IPS-NIHi11 (cell line): Measurements from ENCODE around the gene UBTD1.
"Not testable (repeated sequence)": the region's sequence is repeated elsewhere in the genome, so short reads cannot be mapped to it uniquely, and the experiment has no call there.

Experiments used
- DNase-seq: peaks from one replicate; pipeline ENCODE4 v3.0.0; 2012; ENCODE audit warnings: mixed read lengths, low spot score

Gene UBTD1

DNA sequence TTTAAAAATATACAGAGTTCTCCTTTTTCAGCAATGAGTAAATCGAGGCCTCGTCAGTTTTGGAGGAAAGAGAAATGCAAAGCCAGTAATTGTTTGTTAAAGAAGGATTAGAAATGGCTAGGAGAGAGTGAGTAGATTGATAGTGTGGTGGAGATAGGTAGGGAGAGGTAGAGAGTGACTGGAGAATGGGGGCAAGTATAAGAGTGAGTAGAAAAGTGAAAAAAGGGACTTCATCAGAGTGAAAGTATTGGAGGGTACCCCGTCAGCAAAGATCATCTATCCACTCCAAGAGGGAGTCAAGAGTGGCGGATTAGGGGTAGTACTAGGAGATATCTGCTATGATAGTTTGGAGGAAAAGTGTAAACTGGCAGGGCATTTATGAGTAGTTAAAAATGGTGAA lies 64.6 kb downstream of the UBTD1 start:
- no peak for DNase-seq

- DNase-seq = no peak
Observed at GRCh38 chr10:97564776-97565175, 66.1 kb downstream of the UBTD1 start.

DNA sequence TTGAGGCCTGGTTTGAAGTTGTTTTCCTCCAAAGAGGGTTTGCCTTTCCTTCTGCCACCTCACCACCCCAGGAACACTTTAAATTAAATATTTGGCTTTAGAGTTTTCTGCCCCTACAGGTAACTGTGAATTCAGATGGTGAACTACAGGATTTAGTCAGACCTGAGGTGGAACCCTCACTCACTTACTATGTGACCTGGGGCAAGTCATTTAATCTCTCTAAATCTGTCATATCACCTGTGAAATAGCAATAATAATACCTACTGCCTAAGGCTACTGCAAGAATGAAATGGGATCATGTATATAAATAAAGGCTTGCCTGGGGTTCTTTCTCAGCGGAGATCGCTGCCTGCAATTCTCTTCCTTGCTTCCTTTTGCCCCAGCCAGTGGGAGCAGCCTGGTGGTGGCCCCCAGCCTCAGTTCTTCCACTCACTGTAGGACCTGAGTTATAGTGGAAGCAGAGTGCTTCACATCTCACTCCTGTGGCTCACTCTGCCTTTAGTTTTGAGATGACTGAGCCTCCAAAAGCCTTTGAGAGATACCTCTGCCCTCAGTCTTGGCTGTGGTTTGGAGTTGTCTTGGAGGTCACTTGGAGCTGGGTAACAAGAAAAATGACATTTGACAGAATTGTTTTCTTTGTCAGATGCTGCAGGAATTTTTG lies 67.7 kb downstream of the UBTD1 start:
- DNase-seq = no peak

DNA sequence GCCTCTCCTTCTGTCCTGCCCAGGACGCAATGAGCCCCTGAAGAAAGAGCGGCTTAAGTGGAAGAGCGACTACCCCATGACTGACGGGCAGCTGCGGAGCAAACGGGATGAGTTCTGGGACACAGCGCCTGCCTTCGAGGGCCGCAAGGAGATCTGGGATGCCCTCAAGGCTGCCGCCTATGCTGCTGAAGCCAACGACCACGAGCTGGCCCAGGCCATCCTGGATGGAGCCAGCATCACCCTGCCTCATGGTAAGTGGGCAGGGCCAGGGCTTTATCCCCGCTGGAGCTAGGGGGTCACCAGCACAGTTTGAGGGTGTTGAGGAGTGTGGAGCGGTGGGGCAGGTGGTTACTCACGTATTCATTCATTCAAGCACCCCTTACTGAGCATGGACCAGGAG lies 69.2 kb downstream of the UBTD1 start:
- DNase-seq = no peak

DNA sequence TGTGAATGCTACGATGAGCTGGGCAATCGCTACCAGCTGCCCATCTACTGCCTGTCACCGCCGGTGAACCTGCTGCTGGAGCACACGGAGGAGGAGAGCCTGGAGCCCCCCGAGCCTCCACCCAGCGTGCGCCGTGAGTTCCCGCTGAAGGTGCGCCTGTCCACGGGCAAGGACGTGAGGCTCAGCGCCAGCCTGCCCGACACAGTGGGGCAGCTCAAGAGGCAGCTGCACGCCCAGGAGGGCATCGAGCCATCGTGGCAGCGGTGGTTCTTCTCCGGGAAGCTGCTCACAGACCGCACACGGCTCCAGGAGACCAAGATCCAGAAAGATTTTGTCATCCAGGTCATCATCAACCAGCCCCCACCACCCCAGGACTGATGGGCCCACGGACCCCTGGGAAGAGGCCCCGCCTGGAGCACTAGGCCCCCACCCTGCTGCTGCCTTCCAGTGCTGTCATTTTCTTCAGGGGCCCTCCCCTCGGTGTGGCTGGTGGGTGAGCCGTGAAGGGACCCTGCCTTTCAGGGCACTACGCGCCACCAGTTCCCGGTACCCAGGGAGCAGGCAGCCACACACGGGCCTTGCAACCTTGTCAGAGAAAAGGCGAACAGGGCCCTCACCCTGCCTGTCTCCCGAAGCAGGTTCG lies 71.5 kb downstream of the UBTD1 start:
- DNase-seq = no peak

DNA sequence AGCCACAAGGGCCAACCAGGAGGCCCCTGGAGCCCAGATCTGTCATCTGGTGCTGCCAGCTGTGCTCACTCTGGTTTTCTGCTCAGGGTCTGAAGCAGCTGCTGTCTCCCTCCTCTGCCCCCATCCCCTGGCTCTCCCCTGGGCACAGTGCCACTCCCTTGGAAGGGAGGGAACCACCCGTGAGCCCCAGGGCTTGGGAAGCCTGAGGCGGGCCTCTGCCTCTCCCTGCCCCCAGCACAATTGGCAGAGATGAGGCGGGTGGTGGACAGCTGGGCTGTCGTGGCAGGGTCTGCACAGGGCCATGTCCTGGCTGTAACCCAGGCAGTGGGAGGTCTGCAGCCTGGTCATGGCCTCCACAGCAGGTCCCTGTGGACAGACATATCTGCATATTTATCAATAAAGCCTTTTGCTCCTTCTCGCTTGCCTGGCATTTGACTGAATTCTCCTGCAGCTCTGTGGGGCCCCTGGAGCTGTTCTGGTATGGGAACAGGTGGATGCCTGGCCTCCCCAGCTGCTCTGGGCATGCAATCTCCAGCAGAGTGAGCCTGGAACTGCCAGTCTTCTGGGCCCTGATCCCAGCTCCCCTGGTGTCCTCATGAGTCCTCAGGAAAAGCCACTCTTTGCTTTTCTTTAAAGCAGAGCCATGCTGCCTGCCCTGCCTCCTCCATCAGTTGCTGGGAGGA lies 72.2 kb downstream of the UBTD1 start:
- no peak for DNase-seq

DNA sequence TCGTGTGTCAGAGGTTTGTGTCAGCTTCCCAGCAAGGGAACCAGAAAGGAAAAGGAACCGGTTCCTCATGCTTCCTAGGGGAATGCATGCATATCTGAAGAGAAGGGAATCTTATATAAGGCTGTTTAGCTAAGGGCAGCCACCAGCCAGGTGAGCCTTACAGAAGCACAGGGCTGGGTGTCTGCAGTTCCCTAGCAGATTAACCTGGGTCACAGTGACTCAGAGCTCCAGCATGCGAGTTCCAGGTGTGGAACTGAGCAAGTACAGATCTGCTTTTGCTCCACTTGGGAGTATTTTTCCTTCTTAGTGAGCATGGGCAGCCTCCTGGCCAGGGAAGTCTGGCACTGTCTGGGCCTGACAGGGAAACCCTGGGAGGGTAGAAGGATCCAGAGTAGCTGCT lies 72.9 kb downstream of the UBTD1 start:
- no peak for DNase-seq

DNA sequence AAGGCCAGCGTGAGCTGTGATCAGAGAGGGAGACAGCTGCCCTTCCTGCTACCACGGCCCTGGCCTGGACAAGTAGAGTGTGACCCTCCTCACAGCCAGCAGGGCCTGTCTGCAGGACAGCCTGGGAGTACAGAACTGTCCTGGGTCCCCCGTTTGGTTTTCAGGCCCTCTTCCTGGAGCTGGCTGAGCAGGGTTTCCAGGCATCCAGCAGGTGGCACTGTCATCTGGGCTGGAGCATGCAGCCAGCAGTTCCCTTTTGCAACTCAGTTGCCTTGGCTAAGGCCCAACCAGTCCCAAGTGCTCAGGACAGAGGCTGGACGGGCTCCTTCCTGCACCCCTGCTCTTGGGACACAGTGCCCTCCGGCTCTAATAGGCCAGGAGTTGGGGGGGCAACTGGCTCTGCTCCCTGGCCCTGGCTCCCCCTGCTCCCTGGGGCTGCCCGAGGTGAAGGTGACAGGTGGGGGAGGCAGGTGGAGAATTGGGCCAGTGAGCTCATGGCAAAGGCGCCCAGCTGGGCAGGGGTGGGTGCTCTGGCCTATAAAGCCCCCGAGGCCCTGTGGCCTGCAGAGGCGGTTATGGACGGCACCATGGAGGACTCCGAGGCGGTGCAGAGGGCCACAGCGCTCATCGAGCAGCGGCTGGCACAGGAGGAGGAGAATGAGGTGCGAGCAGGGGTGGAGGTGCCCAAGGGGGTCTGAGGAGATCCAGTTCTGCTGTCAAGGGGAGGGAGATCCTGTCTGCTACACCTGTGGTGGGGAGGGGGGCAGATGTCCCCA lies 73.7 kb downstream of the UBTD1 start, which contains the start of gene ANKRD2:
ANKRD2 (plus strand) TSS at position 566 of the 776 bp plus-strand sequence; CDS start at position 576, 10 bp downstream.
- DNase-seq = peak; percentile 87

DNA sequence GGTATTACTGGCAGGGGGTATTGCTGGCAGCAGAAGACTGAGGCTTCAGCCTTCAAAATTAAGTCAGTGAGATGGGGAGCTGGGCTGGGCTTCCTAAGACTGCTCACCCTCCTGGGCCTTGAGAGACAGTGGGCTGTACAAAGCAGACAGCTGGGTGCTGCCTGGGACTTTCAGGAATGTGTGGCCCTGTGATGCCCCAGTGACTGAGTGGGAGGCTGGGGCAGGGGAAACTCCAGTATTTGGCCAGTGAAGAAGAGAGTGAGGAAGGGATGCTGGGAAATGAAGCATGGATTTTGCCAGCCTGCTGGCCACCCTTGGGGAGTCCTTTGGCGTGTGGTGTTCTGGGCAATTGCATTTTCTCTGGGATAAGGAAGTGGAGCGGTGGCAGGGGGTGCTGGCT lies 74.3 kb downstream of the UBTD1 start:
- DNase-seq = no peak

DNA sequence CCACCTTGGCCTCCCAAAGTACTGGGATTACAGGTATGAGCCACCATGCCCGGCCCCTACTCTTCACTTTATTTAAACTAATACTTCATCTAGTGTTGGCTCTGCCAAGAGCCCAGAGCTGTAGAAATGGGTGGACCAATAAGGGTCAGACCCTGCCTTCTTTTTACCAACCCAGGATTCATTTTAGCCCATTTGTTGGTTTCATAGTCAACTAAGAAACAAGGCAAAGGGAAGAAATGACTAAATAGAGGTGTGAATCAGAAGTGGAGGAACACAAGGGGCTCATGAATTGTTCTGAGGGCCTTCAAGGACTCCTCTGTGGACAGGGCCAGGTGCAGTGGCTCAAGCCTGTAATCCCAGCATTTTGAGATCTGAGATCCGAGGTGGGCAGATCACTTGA lies 74.9 kb downstream of the UBTD1 start:
- no peak for DNase-seq

- peak; percentile 77 for DNase-seq
Observed at GRCh38 chr10:97574374-97575126, 75.8 kb downstream of the UBTD1 start.

GRCh38 chr10:97575127-97575668 lies 76.5 kb downstream of the UBTD1 start:
- DNase-seq = no peak

- not testable (repeated sequence) for DNase-seq
Observed at GRCh38 chr10:97576487-97576886, 77.8 kb downstream of the UBTD1 start.

DNA sequence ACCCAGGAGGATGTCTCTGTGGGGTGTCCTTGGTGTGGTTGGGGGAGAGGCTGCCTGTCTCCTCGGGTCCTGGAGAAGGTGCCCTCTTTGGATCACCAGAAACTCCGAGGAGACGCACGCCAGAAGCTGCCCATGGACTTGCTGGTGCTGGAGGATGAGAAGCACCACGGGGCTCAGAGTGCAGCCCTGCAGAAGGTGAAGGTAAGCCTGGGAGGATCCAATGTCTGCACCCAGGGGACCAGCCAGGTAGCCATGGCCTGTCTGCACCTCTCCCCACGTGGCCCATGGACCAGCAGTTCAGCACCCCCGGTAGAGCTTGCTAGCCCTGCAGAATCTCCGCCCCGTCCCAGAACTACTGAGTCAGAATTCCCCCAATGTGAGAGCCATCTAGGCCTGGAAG lies 79.0 kb downstream of the UBTD1 start:
- no peak for DNase-seq

- DNase-seq = no peak
Observed at GRCh38 chr10:97578171-97578844, 79.6 kb downstream of the UBTD1 start.

- DNase-seq = no peak
Observed at GRCh38 chr10:97580421-97581367, 82.0 kb downstream of the UBTD1 start.

- no peak for DNase-seq
Observed at GRCh38 chr10:97582169-97582568, 83.4 kb downstream of the UBTD1 start.

DNA sequence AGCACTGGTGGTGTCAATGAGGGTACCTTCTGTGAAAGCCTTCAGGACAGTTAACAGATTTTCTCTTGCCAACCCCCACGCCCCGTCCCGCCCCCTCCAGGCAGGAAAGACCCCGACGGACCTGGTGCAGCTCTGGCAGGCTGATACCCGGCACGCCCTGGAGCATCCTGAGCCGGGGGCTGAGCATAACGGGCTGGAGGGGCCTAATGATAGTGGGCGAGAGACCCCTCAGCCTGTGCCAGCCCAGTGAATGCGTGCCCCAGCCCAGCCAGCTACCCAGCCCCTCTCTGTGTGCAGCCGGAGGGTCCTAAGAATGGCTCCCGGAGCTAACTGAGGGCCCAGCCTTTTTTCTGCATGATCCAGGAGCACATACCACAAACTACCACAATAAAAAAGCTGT lies 84.8 kb downstream of the UBTD1 start:
- no peak for DNase-seq

- DNase-seq = peak; percentile 94
Observed at GRCh38 chr10:97584060-97584797, 85.5 kb downstream of the UBTD1 start, which contains the start of gene HOGA1. HOGA1 (plus strand) TSS chr10:97584389; CDS start chr10:97584704, 315 bp downstream.
